HL-60/S4 (cell line): ENCODE data around the gene PEF1.

Experiments
- in situ Hi-C: fragments of 300-500 bp; cut with MboI; formaldehyde crosslinking; loops from 2 replicates; pipeline ENCODE4 v1.14.3; 2022; ENCODE audit warnings: low sequenced_read_pairs

The PEF1 gene

DNA sequence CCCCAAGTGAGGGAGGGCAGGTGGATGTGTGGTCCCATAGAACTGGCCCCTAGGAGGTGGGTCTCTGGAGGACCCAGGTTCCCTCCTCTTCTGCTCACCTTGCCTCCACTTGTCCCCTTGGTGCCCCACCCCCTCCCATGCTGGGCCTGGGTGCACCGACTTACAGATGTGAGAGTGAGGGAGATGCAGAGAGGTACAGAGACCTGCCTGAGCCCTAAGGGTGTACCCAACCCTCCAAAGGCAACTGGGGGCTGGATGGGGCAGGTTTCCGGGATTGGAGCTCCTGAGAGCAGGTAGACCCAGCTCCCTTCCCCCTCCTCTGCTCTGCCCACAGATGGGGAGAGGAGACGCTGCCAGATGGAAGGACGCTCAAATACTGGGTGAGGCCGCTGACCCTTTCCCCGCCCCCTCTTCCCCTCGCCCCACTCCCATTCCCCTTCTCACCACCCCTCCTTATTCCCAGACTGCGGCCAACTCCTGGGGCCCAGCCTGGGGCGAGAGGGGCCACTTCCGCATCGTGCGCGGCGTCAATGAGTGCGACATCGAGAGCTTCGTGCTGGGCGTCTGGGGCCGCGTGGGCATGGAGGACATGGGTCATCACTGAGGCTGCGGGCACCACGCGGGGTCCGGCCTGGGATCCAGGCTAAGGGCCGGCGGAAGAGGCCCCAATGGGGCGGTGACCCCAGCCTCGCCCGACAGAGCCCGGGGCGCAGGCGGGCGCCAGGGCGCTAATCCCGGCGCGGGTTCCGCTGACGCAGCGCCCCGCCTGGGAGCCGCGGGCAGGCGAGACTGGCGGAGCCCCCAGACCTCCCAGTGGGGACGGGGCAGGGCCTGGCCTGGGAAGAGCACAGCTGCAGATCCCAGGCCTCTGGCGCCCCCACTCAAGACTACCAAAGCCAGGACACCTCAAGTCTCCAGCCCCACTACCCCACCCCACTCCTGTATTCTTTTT lies 58.0 kb downstream of the PEF1 start:
- in situ Hi-C loops = no loop called here

GRCh38 chr1:31585736-31586365 lies 58.8 kb downstream of the PEF1 start:
- in situ Hi-C loops = no loop called here

GRCh38 chr1:31584869-31585735 lies 59.6 kb downstream of the PEF1 start:
- in situ Hi-C loops = no loop called here

- in situ Hi-C loops = no loop called here
These were observed 60.4 kb downstream of the PEF1 start for GRCh38 chr1:31583995-31584868.

DNA sequence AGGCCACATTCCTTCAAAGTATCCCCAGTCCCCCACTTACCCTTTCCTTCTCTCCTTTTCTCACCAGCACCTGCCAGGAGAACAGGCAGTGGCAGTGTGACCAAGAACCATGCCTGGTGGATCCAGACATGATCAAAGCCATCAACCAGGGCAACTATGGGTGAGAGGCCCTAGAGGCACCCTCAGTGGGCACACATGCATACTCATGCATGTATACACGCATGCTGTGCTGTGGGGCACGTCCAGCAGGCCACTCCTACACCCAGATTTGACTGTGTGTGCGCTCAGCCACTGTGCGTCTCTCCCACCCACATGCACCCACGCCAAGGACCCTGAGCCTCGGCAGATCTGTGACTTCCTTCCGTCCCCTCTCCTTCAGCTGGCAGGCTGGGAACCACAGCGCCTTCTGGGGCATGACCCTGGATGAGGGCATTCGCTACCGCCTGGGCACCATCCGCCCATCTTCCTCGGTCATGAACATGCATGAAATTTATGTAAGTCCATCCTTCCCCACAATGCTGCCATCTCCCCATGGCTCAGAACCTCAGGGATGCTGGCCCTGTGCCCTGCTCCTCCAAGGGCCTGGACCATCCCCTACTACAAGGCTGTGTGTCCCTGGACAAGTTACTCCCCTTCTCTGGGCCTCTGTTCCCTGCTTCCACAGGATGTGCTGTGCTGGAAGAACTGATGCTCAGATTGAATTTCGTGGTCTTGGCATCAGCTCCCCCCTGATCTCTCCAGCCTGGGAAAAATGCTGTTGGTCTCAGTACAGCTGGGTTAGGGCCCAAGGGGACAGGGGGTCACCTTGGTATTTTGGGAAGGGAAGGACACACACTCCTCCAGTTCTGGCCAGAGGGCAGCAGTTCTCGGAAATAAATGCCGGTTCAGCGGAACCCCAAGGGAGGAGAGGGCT lies 61.3 kb downstream of the PEF1 start:
- in situ Hi-C loops = no loop called here

- in situ Hi-C loops = no loop called here
These were observed 62.6 kb downstream of the PEF1 start for GRCh38 chr1:31581821-31582810.

- in situ Hi-C loops = no loop called here
These were observed 63.6 kb downstream of the PEF1 start for GRCh38 chr1:31580891-31581603.

GRCh38 chr1:31580513-31580870 lies 64.2 kb downstream of the PEF1 start:
- in situ Hi-C loops = no loop called here
